Measurements from ENCODE around the gene EXOSC2. TPM values are rescaled to one million over a fixed set of nuclear protein-coding genes. Genes with fewer than 3 reads are reported as not detected.

The EXOSC2 gene
- total and polyA plus RNA-seq, 9 donors: 14.7 to 40.1 (median 33.1) TPM

DNA sequence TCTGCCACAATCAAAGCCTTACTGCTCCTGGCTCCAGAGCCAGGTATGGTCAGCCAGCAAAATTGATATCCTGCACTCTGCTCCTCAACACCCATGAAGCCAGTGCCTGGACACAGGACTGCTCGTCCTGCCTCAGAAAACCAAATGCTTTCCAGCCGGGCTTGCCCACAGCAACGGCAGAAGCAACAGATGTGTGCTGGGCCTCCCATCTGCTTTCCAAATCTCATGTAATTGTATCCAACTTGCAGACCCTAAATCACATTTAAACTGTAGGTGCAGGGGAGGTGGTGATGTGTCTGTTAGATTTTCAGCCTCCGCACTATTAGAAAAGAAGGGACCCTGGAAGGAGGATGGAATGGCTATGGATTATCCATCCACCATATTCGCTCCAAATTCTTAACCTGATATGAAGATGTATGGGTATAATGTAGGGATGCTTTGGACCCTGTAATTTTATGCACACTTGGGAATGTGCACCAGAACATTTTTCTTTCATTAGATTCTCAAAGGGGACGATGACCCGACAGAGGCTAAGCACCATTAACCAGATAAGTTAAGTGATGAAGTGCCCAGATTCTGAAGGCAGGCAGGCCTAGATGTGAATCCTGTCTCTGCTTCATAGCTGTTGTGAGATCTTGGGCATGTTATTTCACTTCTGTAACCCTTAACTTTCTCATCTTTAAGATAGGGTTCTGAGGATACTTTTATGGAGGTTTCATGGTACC is 58.2 kb downstream of the EXOSC2 start:
- Histone ChIP-seq H3K9me3 (no peaks in the 10 kb centered on the region), H3K27me3 (no peaks in the 10 kb centered on the region), H3K36me3 (no peaks in the 10 kb centered on the region), H3K4me1 (ENCODE audit: insufficient read depth) (peaks cover 5% of the 10 kb centered on the region), H3K27ac (no peak overlapping the region), H3K4me3 (no peak overlapping the region)
- intact Hi-C loops (cut with DNase I): no loop called here
- no peak for TF ChIP-seq EP300 (IDR thresholded peaks at IDR 0.05)
- TF ChIP-seq, protein P1, sequence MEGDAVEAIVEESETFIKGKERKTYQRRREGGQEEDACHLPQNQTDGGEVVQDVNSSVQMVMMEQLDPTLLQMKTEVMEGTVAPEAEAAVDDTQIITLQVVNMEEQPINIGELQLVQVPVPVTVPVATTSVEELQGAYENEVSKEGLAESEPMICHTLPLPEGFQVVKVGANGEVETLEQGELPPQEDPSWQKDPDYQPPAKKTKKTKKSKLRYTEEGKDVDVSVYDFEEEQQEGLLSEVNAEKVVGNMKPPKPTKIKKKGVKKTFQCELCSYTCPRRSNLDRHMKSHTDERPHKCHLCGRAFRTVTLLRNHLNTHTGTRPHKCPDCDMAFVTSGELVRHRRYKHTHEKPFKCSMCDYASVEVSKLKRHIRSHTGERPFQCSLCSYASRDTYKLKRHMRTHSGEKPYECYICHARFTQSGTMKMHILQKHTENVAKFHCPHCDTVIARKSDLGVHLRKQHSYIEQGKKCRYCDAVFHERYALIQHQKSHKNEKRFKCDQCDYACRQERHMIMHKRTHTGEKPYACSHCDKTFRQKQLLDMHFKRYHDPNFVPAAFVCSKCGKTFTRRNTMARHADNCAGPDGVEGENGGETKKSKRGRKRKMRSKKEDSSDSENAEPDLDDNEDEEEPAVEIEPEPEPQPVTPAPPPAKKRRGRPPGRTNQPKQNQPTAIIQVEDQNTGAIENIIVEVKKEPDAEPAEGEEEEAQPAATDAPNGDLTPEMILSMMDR (IDR thresholded peaks at IDR 0.05): no peak
- no peak for DNase-seq
- 86 to 88% (median 86%) methylated on average over 7 of the region's 7 CpGs for WGBS, 3 donors

Small RNA genes within 50 kb of the gene (small RNA-seq; reads per million reads assigned to genes)
- gene AL359092.1: not detected

Other genes starting within 250 kb of the EXOSC2 start
- gene ASS1, start 248.8 kb upstream of the EXOSC2 start, total RNA-seq: 100 to 1,000 TPM in 3 of 7 donors, 10 to 100 TPM in 4; 63.4 to 238 (median 77.4) TPM
- 100 to 1,000 TPM in 1 of 2 donors, 10 to 100 TPM in 1; 87.0 to 141 TPM for gene ASS1, start 248.8 kb upstream of the EXOSC2 start, polyA plus RNA-seq
- gene FUBP3, start 114.2 kb upstream of the EXOSC2 start, total RNA-seq: 10 to 100 TPM; 15.5 to 54.3 (median 48.2) TPM
- gene FUBP3, start 114.2 kb upstream of the EXOSC2 start, polyA plus RNA-seq: 10 to 100 TPM; 37.0 to 39.0 TPM
- not detected for gene PRDM12, start 29.2 kb upstream of the EXOSC2 start, total RNA-seq
- not detected for gene PRDM12, start 29.2 kb upstream of the EXOSC2 start, polyA plus RNA-seq
- 100 to 1,000 TPM in 3 of 7 donors, 10 to 100 TPM in 4; 39.4 to 112 (median 92.5) TPM for gene ABL1, start 141.5 kb downstream of the EXOSC2 start, total RNA-seq
- 10 to 100 TPM; 49.1 to 56.9 TPM for gene ABL1, start 141.5 kb downstream of the EXOSC2 start, polyA plus RNA-seq
- not detected for gene QRFP, start 203.0 kb downstream of the EXOSC2 start, total RNA-seq
- gene QRFP, start 203.0 kb downstream of the EXOSC2 start, polyA plus RNA-seq: not detected
- under 1 TPM in 5 of 7 donors, not detected in 2; 0.08 to 0.45 (median 0.13) TPM for gene FIBCD1, start 245.5 kb downstream of the EXOSC2 start, total RNA-seq
- gene FIBCD1, start 245.5 kb downstream of the EXOSC2 start, polyA plus RNA-seq: under 1 TPM in 1 of 2 donors, not detected in 1; 0.06 TPM